ENCODE measurements around the gene SPATS1. TPM values are rescaled to one million over a fixed set of nuclear protein-coding genes. Genes with fewer than 3 reads are reported as not detected.

The SPATS1 gene
- total RNA-seq, 1 experiment from 2014 or later, result not detected

DNA sequence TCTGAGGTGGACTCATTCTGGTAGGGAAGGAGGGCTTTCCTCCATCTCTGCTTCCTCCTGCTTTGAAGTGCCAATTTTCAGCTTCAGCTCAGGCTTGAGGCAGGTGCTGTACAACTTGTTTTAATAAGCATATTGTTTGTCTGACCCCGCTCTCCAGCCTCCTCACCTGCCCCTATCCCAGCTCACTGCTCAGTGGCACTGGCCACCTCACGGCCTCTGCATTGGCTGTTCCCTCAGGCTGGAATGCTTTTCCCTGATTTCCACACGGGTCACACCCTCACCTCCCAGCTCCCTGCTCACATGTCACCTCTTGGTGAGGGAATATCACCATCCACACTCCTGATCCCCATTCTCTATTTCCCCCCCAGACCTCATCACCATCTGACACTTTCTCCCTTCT is 43.6 kb upstream of the SPATS1 start:
- Mint-ChIP-seq H3K4me3 (0 out of 2 replicates have a peak overlapping the region, but pooled peaks have one; percentile 11), H3K36me3 (peaks cover 35% of the 10 kb centered on the region), H3K27ac (no peak overlapping the region), H3K9me3 (no peaks in the 10 kb centered on the region), H3K27me3 (ENCODE audit: low read depth) (peaks cover 32% of the 10 kb centered on the region), H3K4me1 (peaks cover 11% of the 10 kb centered on the region)
- TF ChIP-seq RORB (CRISPR knock-in tag; IDR thresholded peaks at IDR 0.05) (no peak), JUN (CRISPR knock-in tag; IDR thresholded peaks at IDR 0.05) (no peak), ZNF138 (CRISPR knock-in tag; conservative IDR thresholded peaks at IDR 0.05) (no peak), E2F1 (CRISPR knock-in tag; IDR thresholded peaks at IDR 0.05) (no peak), ATF1 (CRISPR knock-in tag; IDR thresholded peaks at IDR 0.05) (no peak), NFATC4 (CRISPR knock-in tag; IDR thresholded peaks at IDR 0.05) (no peak), GTF2I (CRISPR knock-in tag; conservative IDR thresholded peaks at IDR 0.05) (no peak), ZNF396 (CRISPR knock-in tag; IDR thresholded peaks at IDR 0.05; ENCODE audit: borderline replicate concordance) (no peak), CREM (CRISPR knock-in tag; IDR thresholded peaks at IDR 0.05) (no peak), CBFB (CRISPR knock-in tag; IDR thresholded peaks at IDR 0.05; ENCODE audit: low read depth) (no peak), ZNF317 (CRISPR knock-in tag; IDR thresholded peaks at IDR 0.05; ENCODE audit: borderline replicate concordance, low read depth) (no peak), AR (CRISPR knock-in tag; IDR thresholded peaks at IDR 0.05) (no peak), ATF2 (CRISPR knock-in tag; IDR thresholded peaks at IDR 0.05; ENCODE audit: borderline replicate concordance, low read depth) (no peak), FOXK1 (CRISPR knock-in tag; IDR thresholded peaks at IDR 0.05) (no peak), NR1H2 (CRISPR knock-in tag; IDR thresholded peaks at IDR 0.05) (no peak)
- TF ChIP-seq, protein P1, sequence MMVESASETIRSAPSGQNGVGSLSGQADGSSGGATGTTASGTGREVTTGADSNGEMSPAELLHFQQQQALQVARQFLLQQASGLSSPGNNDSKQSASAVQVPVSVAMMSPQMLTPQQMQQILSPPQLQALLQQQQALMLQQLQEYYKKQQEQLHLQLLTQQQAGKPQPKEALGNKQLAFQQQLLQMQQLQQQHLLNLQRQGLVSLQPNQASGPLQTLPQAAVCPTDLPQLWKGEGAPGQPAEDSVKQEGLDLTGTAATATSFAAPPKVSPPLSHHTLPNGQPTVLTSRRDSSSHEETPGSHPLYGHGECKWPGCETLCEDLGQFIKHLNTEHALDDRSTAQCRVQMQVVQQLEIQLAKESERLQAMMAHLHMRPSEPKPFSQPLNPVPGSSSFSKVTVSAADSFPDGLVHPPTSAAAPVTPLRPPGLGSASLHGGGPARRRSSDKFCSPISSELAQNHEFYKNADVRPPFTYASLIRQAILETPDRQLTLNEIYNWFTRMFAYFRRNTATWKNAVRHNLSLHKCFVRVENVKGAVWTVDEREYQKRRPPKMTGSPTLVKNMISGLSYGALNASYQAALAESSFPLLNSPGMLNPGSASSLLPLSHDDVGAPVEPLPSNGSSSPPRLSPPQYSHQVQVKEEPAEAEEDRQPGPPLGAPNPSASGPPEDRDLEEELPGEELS (CRISPR knock-in tag; IDR thresholded peaks at IDR 0.05), result no peak
- DNase-seq (ENCODE audit: low spot score) (no peak), ATAC-seq (no peak)
- CTCF ChIA-PET, result interaction anchor here (1.2 to 5.3 kb wide), 7 partner anchors 14 to 53 kb away, joined by 3 to 37 read pairs (median 4); partner anchors contain the start of genes AARS2 and HSP90AB1
- POLR2A ChIA-PET, result interaction anchor here (0.6 to 2.4 kb wide), 2 partner anchors 14 to 325 kb away, joined by 3 to 7 read pairs; partner anchors contain the start of gene AARS2

DNA sequence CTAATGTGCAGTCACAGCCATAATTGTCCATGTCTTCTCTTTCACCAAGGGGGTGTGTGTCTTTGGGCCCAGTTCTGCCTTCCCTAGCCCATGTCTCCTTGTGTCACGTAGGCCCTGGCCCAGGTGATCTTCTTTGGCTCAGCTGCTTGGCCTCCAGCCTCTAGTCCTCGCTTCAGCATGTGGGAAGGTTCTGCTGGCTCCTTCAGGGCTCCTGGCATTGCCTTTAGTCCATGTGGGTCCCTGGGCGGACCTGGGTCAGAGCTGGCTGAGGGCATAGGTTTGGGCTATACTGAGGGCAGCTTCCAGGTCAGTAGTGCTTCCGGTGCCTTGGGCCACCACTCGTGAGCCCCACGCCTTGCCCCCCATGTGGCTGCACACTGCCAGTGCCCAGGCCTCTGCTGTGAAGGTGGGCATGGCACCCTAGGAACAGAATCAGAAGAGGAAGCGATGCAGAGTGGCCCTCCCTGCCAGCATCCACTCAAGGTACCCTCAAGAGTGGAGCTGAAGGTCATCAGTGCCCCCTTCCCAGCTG is 42.1 kb upstream of the SPATS1 start:
- Mint-ChIP-seq H3K27me3 (ENCODE audit: low read depth) (peaks cover 23% of the 10 kb centered on the region), H3K36me3 (peaks cover 40% of the 10 kb centered on the region), H3K4me3 (no peak overlapping the region), H3K4me1 (peaks cover 11% of the 10 kb centered on the region), H3K27ac (no peak overlapping the region), H3K9me3 (no peaks in the 10 kb centered on the region)
- no peak for DNase-seq (ENCODE audit: low spot score)
- ChIA-PET CTCF (interaction anchor here (1.3 to 3.5 kb wide), 2 partner anchors 12 to 44 kb away, joined by 4 to 16 read pairs; partner anchors contain the start of gene AARS2), POLR2A (no interaction called here)
- ATAC-seq, result no peak
- TF ChIP-seq ZMAT4 (CRISPR knock-in tag; IDR thresholded peaks at IDR 0.05) (no peak), ZBTB43 (CRISPR knock-in tag; IDR thresholded peaks at IDR 0.05) (no peak), IRF1 (CRISPR knock-in tag; IDR thresholded peaks at IDR 0.05) (no peak), GABPB1 (CRISPR knock-in tag; IDR thresholded peaks at IDR 0.05) (no peak), ZNF281 (CRISPR knock-in tag; IDR thresholded peaks at IDR 0.05) (no peak), TP53 (CRISPR knock-in tag; IDR thresholded peaks at IDR 0.05) (no peak), CREB1 (CRISPR knock-in tag; IDR thresholded peaks at IDR 0.05) (no peak)
